ENCODE measurements around the gene CCR5. TPM values are rescaled to one million over a fixed set of nuclear protein-coding genes. Genes with fewer than 3 reads are reported as not detected.

Gene CCR5
- total and polyA plus RNA-seq, 2 of the 8 experiments (the other 6 are each of a cell fraction or from before 2014, with no cell fraction given): not detected

DNA sequence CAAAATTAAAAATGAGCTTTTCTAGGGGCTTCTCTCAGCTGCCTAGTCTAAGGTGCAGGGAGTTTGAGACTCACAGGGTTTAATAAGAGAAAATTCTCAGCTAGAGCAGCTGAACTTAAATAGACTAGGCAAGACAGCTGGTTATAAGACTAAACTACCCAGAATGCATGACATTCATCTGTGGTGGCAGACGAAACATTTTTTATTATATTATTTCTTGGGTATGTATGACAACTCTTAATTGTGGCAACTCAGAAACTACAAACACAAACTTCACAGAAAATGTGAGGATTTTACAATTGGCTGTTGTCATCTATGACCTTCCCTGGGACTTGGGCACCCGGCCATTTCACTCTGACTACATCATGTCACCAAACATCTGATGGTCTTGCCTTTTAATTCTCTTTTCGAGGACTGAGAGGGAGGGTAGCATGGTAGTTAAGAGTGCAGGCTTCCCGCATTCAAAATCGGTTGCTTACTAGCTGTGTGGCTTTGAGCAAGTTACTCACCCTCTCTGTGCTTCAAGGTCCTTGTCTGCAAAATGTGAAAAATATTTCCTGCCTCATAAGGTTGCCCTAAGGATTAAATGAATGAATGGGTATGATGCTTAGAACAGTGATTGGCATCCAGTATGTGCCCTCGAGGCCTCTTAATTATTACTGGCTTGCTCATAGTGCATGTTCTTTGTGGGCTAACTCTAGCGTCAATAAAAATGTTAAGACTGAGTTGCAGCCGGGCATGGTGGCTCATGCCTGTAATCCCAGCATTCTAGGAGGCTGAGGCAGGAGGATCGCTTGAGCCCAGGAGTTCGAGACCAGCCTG lies 984 bp downstream of the CCR5 start:
- Histone ChIP-seq H4K8ac (ENCODE audit: extremely low read depth, insufficient read depth, low read length) (no peak overlapping the region), H3K4me1 (replicated peaks in 1 of 4; ENCODE audit: control insufficient read depth in 3 of 4, insufficient read depth in 4 of 4, low read length in 3 of 4) (peaks cover 0 to 6% (median 3%) of the 10 kb centered on the region in 4 experiments; a peak in 3 of 7 replicates), H3K27me3 (replicated peaks in 1 of 4; ENCODE audit: control insufficient read depth in 3 of 4, extremely low read depth in 1 of 4, insufficient read depth in 3 of 4, low read length in 3 of 4) (peaks cover 0 to under 1% (median 0%) of the 10 kb centered on the region in 4 experiments; a peak in 1 of 7 replicates), H3K36me3 (ENCODE audit: control insufficient read depth in 2 of 4, insufficient read depth in 4 of 4, low read length in 3 of 4) (no peaks in the 10 kb centered on the region), H3K18ac (ENCODE audit: extremely low read depth, low read length) (no peak overlapping the region), H2BK15ac (ENCODE audit: low read length) (no peak overlapping the region), H3K9ac (replicated peaks in 1 of 4; ENCODE audit: extremely low read depth in 1 of 4, low read depth in 3 of 4, low read length in 3 of 4) (no peak overlapping the region), H4K5ac (ENCODE audit: insufficient read length, low read depth, low read length) (no peak overlapping the region), H3K56ac (replicated peaks; ENCODE audit: insufficient read length, low read depth, low read length) (no peak overlapping the region), H2BK20ac (ENCODE audit: low read length) (no peak overlapping the region), H3K4me3 (ENCODE audit: extremely low read depth in 1 of 4, insufficient read depth in 2 of 4, low read depth in 3 of 4, low read length in 4 of 4) (no peak overlapping the region), H2BK5ac (ENCODE audit: low read depth, low read length) (no peak overlapping the region), H3K14ac (ENCODE audit: insufficient read length) (no peak overlapping the region), H2BK12ac (ENCODE audit: low read depth, low read length) (no peak overlapping the region), H4K20me1 (replicated peaks in 1 of 2; ENCODE audit: control insufficient read depth in 1 of 2, insufficient read depth in 2 of 2, low read length in 2 of 2) (no peaks in the 10 kb centered on the region), H3K23me2 (ENCODE audit: low read depth, low read length) (no peaks in the 10 kb centered on the region), H2AFZ (ENCODE audit: low read length) (no peak overlapping the region), H2BK120ac (replicated peaks; ENCODE audit: low read depth, low read length) (no peak overlapping the region), H3K79me1 (ENCODE audit: low read depth, low read length) (no peaks in the 10 kb centered on the region), H3K79me2 (ENCODE audit: control insufficient read depth in 1 of 2, insufficient read depth in 2 of 2, low read length in 2 of 2) (no peaks in the 10 kb centered on the region), H3K4me2 (ENCODE audit: insufficient read depth in 1 of 2, low read depth in 2 of 2, low read length in 2 of 2) (no peak overlapping the region), H4K91ac (replicated peaks; ENCODE audit: insufficient read length, low read length) (no peak overlapping the region), H3K27ac (ENCODE audit: low read depth, low read length) (no peak overlapping the region), H3K4ac (replicated peaks; ENCODE audit: insufficient read length, low read depth, low read length) (no peak overlapping the region), H2AK5ac (ENCODE audit: low read depth, low read length) (no peak overlapping the region), H3K9me3 (ENCODE audit: insufficient read depth in 2 of 2, low read depth in 1 of 2, low read length in 1 of 2) (no peaks in the 10 kb centered on the region), H3K23ac (ENCODE audit: insufficient read length) (no peak overlapping the region)
- FAIRE-seq: no peak
- DNase-seq (ENCODE audit: low read depth in 1 of 2, low spot score in 2 of 2): no peak
- no peak for TF ChIP-seq BCL11A (IDR thresholded peaks at IDR 0.05; ENCODE audit: low read depth in 2 of 2, low read length in 2 of 2)
- TF ChIP-seq KDM1A (IDR thresholded peaks at IDR 0.05; ENCODE audit: borderline replicate concordance, low read length): peak; percentile 70; the same call in 1 of the 2 replicates
- ChIA-PET CTCF (ENCODE audit: partially characterized antibody) (interaction anchor here (0.7 to 12.9 kb wide), 31 partner anchors 8 to 341 kb away, joined by 3 to 164 read pairs (median 3); partner anchors contain the start of genes CCR1 and CCR3), POLR2A (ENCODE audit: partially characterized antibody) (interaction anchor here (0.6 kb wide), 1 partner anchor 1095 kb away, joined by 3 read pairs; no protein-coding TSS in a partner anchor)
- 80% methylated on average over 10 of the region's 10 CpGs; no CpG with 5 or more reads in 1 of the 2 experiments for WGBS, 2 experiments (ENCODE audit: extremely low coverage in 1 of 2, insufficient coverage in 1 of 2, insufficient read length in 1 of 2, insufficient replicate concordance in 2 of 2, low coverage in 1 of 2, low lambda C conversion rate in 2 of 2, missing lambda C conversion rate in 1 of 2)
